ENCODE results near the gene BCAS3.
A peak's percentile ranks its signal among the peaks of the same experiment; 100 is the strongest.
"Not testable (repeated sequence)": the region's sequence is repeated elsewhere in the genome, so short reads cannot be mapped to it uniquely, and the experiment has no call there.

Gene BCAS3

GRCh38 chr17:60747069-60747808, 69.6 kb downstream of the BCAS3 start:
- no peak for DNase-seq

- peak in 1 of 2 donors; percentile 53 for DNase-seq
Observed at GRCh38 chr17:60748204-60748603, 70.6 kb downstream of the BCAS3 start.

- no peak for DNase-seq
Observed at GRCh38 chr17:60749050-60749449, 71.4 kb downstream of the BCAS3 start.

GRCh38 chr17:60749708-60750107, 72.1 kb downstream of the BCAS3 start:
- no peak for DNase-seq

GRCh38 chr17:60750640-60751039, 73.0 kb downstream of the BCAS3 start:
- no peak for DNase-seq

- no peak for DNase-seq
Observed at GRCh38 chr17:60751884-60752283, 74.2 kb downstream of the BCAS3 start.

GRCh38 chr17:60752873-60753577, 75.4 kb downstream of the BCAS3 start:
- DNase-seq, result no peak

GRCh38 chr17:60754057-60754604, 76.5 kb downstream of the BCAS3 start:
- DNase-seq, result no peak

GRCh38 chr17:60756798-60757197, 79.1 kb downstream of the BCAS3 start:
- not testable (repeated sequence) for DNase-seq

GRCh38 chr17:60757437-60757836, 79.8 kb downstream of the BCAS3 start:
- no peak for DNase-seq

- DNase-seq, result no peak
Observed at GRCh38 chr17:60759756-60760155, 82.1 kb downstream of the BCAS3 start.

- DNase-seq, result not testable (repeated sequence)
Observed at GRCh38 chr17:60761301-60761700, 83.7 kb downstream of the BCAS3 start.

- no peak for DNase-seq
Observed at GRCh38 chr17:60766778-60767190, 89.1 kb downstream of the BCAS3 start.

GRCh38 chr17:60767744-60768308, 90.2 kb downstream of the BCAS3 start:
- DNase-seq, result no peak

- no peak for DNase-seq
Observed at GRCh38 chr17:60769327-60769726, 91.7 kb downstream of the BCAS3 start.

GRCh38 chr17:60770946-60771422, 93.3 kb downstream of the BCAS3 start:
- no peak for DNase-seq

GRCh38 chr17:60771621-60772020, 94.0 kb downstream of the BCAS3 start:
- not testable (repeated sequence) for DNase-seq

- DNase-seq, result no peak
Observed at GRCh38 chr17:60773552-60773951, 95.9 kb downstream of the BCAS3 start.

- DNase-seq, result no peak
Observed at GRCh38 chr17:60781880-60782412, 104.3 kb downstream of the BCAS3 start.

GRCh38 chr17:60782742-60783141, 105.1 kb downstream of the BCAS3 start:
- no peak for DNase-seq

- DNase-seq, result no peak
Observed at GRCh38 chr17:60790205-60790604, 112.6 kb downstream of the BCAS3 start.

- no peak for DNase-seq
Observed at GRCh38 chr17:60792250-60792898, 114.7 kb downstream of the BCAS3 start.

GRCh38 chr17:60798576-60798975, 120.9 kb downstream of the BCAS3 start:
- DNase-seq, result no peak

All from hippocampal formation (tissue), 2 donors.